Measurements from ENCODE around the gene CHML.
A peak's percentile ranks its signal among the peaks of the same experiment; 100 is the strongest.

CHML gene

GRCh38 chr1:241674805-241675384 is 34.7 kb upstream of the CHML start:
- H3K4me3 ChIP-seq (ENCODE audit: low read depth, low read length): no peak overlapping the region
- H3K27ac ChIP-seq (ENCODE audit: extremely low read depth, low read depth, low read length): no peak overlapping the region
- H3K9me3 ChIP-seq (ENCODE audit: control insufficient read depth, insufficient read depth, low read depth, low read length): no peaks in the 10 kb centered on the region
- POLR2A ChIA-PET: no interaction called here
- CTCF ChIA-PET: interaction anchor here (0.7 kb wide), 1 partner anchor 49 kb away, joined by 3 read pairs; no protein-coding TSS in a partner anchor
- no peaks in the 10 kb centered on the region for H3K36me3 ChIP-seq (ENCODE audit: control insufficient read depth in 2 of 2, insufficient read depth in 1 of 2, low read length in 2 of 2)
- H3K4me1 ChIP-seq (ENCODE audit: control insufficient read depth, insufficient read depth, low read length): peaks cover 4% of the 10 kb centered on the region
- peak; percentile 83 for TF ChIP-seq ZNF366 (tag by site-specific recombination; conservative IDR thresholded peaks at IDR 0.05)
- no peak for TF ChIP-seq PRDM4 (tag by site-specific recombination; IDR thresholded peaks at IDR 0.05)
- no peak for TF ChIP-seq ZNF549 (tag by site-specific recombination; IDR thresholded peaks at IDR 0.05)

- Histone ChIP-seq H3K9me3 (ENCODE audit: control insufficient read depth, insufficient read depth, low read depth, low read length) (no peaks in the 10 kb centered on the region), H3K27ac (ENCODE audit: extremely low read depth, low read depth, low read length) (no peak overlapping the region), H3K4me3 (ENCODE audit: low read depth, low read length) (no peak overlapping the region), H3K36me3 (ENCODE audit: control insufficient read depth in 2 of 2, insufficient read depth in 1 of 2, low read length in 2 of 2) (no peaks in the 10 kb centered on the region), H3K4me1 (ENCODE audit: control insufficient read depth, insufficient read depth, low read length) (no peaks in the 10 kb centered on the region)
- ChIA-PET CTCF (interaction anchor here (0.9 kb wide), 1 partner anchor 162 kb away, joined by 5 read pairs; no protein-coding TSS in a partner anchor), POLR2A (no interaction called here)
- no peak for TF ChIP-seq ZNF266 (tag by site-specific recombination; IDR thresholded peaks at IDR 0.05; ENCODE audit: low read depth)
- TF ChIP-seq SP2 (tag by site-specific recombination; IDR thresholded peaks at IDR 0.05): no peak
- no peak for TF ChIP-seq ZNF692 (tag by site-specific recombination; IDR thresholded peaks at IDR 0.05)
- no peak for TF ChIP-seq ZNF350 (tag by site-specific recombination; IDR thresholded peaks at IDR 0.05)
- TF ChIP-seq GFI1B (tag by site-specific recombination; IDR thresholded peaks at IDR 0.05): no peak
- no peak for TF ChIP-seq ZBTB17 (tag by site-specific recombination; IDR thresholded peaks at IDR 0.05)
- no peak for TF ChIP-seq ZNF18 (tag by site-specific recombination; IDR thresholded peaks at IDR 0.05)
- TF ChIP-seq ZNF843 (tag by site-specific recombination; IDR thresholded peaks at IDR 0.05): no peak
- no peak for TF ChIP-seq ZNF792 (tag by site-specific recombination; IDR thresholded peaks at IDR 0.05)
- TF ChIP-seq ZNF670 (tag by site-specific recombination; IDR thresholded peaks at IDR 0.05; ENCODE audit: low read depth): no peak
- TF ChIP-seq ZNF138 (tag by site-specific recombination; IDR thresholded peaks at IDR 0.05; ENCODE audit: borderline replicate concordance): no peak
Measured at GRCh38 chr1:241672301-241672700, 32.1 kb upstream of the CHML start.

- CTCF ChIA-PET: interaction anchor here (0.7 kb wide), 1 partner anchor 841 kb away, joined by 3 read pairs; no protein-coding TSS in a partner anchor
- no peaks in the 10 kb centered on the region for H3K36me3 ChIP-seq (ENCODE audit: control insufficient read depth in 2 of 2, insufficient read depth in 1 of 2, low read length in 2 of 2)
- POLR2A ChIA-PET: no interaction called here
- no peaks in the 10 kb centered on the region for H3K9me3 ChIP-seq (ENCODE audit: control insufficient read depth, insufficient read depth, low read depth, low read length)
- no peak overlapping the region for H3K4me3 ChIP-seq (ENCODE audit: low read depth, low read length)
- no peaks in the 10 kb centered on the region for H3K4me1 ChIP-seq (ENCODE audit: control insufficient read depth, insufficient read depth, low read length)
- TF ChIP-seq ZNF350 (tag by site-specific recombination; IDR thresholded peaks at IDR 0.05) (no peak), ZBTB21 (tag by site-specific recombination; IDR thresholded peaks at IDR 0.05) (no peak), KLF7 (tag by site-specific recombination; IDR thresholded peaks at IDR 0.05; ENCODE audit: borderline replicate concordance) (no peak), ZNF560 (tag by site-specific recombination; IDR thresholded peaks at IDR 0.05; ENCODE audit: borderline replicate concordance) (no peak), ZNF624 (tag by site-specific recombination; IDR thresholded peaks at IDR 0.05) (no peak), ZNF146 (tag by site-specific recombination; IDR thresholded peaks at IDR 0.05) (no peak), ZNF473 (tag by site-specific recombination; IDR thresholded peaks at IDR 0.05) (no peak), ZNF48 (tag by site-specific recombination; IDR thresholded peaks at IDR 0.05) (no peak), ZNF184 (tag by site-specific recombination; IDR thresholded peaks at IDR 0.05) (no peak), KLF1 (tag by site-specific recombination; IDR thresholded peaks at IDR 0.05) (no peak), ZNF610 (tag by site-specific recombination; IDR thresholded peaks at IDR 0.05; ENCODE audit: borderline replicate concordance) (no peak)
- H3K27ac ChIP-seq (ENCODE audit: extremely low read depth, low read depth, low read length): no peak overlapping the region
Measured at GRCh38 chr1:241666419-241666818, 26.2 kb upstream of the CHML start.

Measured in HEK293 (cell line).